Spleen (tissue), 7 donors: ENCODE results near the gene GPR107.

Experiments used
- POLR2A ChIP-seq, 3 donors: fragments of 450-650 bp; IDR thresholded peaks; one replicate each; pipeline ENCODE4 v1.5.1; 2017; ENCODE audit warnings: antibody characterized with exemption in 3 of 3, mild to moderate bottlenecking in 1 of 3
- TF ChIP-seq, protein P1 (sequence below), 11 experiments: fragments of 200-600 bp in 7 of 11; fragments of 450-650 bp in 4 of 11; sonication (generic) in 4 of 11; IDR thresholded peaks in 8 of 11; conservative IDR thresholded peaks in 3 of 11; 1 replicate in 7 of 11; 2 replicates in 4 of 11; pipeline versions ENCODE4 v1.4.0 to v1.8.0; 2016 to 2021; ENCODE audit warnings: antibody characterized with exemption in 11 of 11, inconsistent platforms in 4 of 11, mild to moderate bottlenecking in 1 of 11
- donor health status: DM: no; HTN: no; CAD: no; lungs with moderate emphysema.
- donor health status: DM: no; HTN: no; CAD: no.
- donor health status: DM: no; HTN: no; CAD: no.

DNA sequence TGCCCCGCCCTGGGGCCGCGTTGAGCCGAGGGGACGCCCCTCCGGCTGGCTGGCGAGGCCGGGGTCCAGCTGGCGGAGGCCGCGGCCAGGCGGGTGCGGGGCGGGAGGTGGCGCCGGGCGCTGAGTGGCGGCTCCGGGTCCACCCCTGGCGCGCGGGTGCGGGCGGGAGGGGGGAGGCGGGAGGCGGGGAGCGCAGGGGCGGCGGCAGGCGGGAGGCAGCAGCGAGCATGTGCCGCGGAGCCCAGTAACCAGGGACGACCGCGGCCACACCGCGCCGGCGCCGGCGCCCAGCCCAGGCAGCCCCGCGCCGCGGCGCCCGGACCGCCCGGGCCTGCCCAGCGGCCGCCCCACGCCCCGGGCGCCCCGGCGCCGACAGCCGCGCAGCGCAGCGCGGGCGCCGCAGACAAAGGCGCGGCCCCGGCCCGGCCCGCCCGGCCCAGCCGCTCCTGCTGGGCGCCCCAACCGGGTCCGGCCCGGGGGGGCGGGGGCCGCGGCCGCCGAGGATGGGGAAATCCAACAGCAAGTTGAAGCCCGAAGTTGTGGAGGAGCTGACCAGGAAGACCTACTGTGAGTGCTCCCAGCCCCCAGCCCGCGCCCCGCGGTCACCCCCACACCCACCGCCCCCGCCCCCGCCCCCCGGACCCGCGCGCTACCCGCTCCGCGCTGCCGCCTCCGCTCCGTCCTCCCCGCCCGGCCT, 118.6 kb downstream of the GPR107 start, which contains the start of gene NCS1:
- TF ChIP-seq, protein P1, sequence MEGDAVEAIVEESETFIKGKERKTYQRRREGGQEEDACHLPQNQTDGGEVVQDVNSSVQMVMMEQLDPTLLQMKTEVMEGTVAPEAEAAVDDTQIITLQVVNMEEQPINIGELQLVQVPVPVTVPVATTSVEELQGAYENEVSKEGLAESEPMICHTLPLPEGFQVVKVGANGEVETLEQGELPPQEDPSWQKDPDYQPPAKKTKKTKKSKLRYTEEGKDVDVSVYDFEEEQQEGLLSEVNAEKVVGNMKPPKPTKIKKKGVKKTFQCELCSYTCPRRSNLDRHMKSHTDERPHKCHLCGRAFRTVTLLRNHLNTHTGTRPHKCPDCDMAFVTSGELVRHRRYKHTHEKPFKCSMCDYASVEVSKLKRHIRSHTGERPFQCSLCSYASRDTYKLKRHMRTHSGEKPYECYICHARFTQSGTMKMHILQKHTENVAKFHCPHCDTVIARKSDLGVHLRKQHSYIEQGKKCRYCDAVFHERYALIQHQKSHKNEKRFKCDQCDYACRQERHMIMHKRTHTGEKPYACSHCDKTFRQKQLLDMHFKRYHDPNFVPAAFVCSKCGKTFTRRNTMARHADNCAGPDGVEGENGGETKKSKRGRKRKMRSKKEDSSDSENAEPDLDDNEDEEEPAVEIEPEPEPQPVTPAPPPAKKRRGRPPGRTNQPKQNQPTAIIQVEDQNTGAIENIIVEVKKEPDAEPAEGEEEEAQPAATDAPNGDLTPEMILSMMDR (IDR thresholded peaks at IDR 0.05 in 8 of 11, conservative IDR thresholded peaks at IDR 0.05 in 3 of 11): no peak
- no peak for TF ChIP-seq POLR2A (IDR thresholded peaks at IDR 0.05)
